ENCODE measurements around the gene UXS1.

The UXS1 gene

DNA sequence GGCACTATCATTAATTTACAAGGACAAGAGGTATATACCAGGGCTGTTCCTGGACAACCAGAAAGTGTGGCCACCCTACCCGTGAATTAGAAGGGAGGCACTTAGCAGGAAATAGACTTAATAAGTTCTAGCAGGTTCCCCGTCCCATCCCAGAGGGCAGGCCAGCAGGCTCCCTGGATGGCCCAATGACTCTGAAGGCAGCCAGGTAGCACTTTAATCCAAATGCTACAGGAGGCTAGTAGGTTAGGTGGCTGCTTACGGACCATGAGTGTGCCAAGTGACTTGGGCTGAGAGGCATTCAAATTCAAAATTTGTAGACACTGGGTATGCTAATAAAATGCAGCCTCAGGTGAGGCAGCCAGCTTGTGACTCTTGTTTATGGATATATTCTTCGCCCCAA lies 123.9 kb downstream of the UXS1 start:
- no peak for DNase-seq

DNA sequence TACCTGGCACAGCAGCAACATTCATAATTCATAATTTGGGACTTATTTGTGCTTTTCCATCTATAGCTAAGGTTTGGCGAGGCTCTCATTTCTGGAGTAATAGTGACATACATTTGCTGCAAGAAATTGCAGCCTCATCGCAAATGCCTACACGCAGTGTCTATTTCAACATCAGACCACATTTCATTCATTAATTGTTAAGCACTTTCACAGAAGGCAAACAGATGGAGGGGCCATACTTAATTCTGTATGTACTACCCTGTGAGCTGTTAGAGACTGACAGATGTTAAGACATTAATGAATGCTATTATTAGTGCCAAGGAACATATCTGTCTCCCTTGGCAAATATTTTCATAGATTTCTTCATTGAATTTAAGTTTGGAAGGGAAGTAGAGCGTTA lies 125.7 kb downstream of the UXS1 start:
- no peak for DNase-seq

DNA sequence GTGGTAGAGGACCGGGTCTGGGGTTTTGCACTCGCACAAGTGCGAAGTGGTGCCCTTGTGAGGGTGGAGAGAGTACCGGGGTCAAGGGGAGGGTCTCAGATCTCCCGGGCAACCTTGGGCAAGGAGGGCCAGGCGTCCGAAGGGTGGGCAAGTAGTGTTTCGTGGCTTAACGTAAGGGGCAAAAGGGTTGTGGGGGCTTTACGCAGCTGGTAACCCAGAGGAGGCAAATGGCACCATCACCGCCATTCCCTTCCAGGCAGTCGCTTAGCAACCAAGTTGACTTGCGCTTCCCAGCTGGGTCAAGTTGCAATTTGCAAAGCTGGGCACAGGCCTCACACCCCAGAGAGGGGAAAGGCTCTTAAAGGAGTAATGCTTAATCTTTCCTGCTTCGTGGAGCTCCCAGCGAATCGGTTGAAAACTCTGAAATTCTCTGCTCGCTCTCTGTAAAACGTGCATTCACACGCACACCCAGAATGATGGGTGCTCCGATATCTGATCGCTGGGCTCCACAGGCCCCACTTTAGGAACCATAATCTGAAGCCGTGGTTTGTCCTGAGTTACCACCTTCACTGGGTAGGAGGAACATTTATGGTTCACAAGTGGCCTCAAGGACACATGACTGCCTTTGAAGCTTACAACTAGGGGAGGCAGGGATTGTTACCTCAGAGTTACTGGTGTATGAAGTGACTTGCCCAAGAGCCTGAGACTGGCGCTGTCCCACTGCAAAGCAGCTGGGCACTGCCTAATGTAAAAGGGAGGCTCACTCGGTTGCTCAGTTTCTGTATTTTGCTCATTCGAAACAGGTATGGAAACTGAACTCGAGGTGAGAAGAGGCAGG lies 127.9 kb downstream of the UXS1 start:
- no peak for DNase-seq

DNA sequence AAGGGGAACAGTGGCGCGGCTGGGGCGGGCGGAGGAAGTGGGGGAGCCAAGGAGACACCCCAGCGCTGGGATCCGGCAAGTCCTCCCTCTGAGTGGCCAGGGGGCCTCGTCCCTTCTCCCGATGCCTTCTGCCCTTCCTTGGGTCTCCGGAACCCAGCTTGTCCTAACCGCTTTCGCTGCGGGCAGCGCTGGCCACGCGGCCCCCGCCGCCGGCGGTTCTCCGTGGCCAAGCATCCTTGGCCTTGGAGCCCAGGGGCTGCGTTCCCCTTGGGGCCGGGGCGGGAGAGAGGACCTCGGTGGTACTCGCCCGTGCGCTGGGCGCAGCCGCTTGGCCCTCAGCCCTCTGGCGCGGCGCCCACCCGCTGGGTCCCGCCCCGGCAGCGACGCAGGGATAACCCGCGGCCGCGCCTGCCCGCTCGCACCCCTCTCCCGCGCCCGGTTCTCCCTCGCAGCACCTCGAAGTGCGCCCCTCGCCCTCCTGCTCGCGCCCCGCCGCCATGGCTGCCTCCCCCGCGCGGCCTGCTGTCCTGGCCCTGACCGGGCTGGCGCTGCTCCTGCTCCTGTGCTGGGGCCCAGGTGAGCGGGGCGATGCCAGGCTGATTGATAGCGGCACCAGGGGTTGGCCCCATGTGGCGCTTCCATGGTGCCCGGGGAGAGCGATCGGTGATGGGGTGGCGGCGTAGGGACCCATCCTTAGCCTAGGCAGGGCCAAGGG lies 128.7 kb downstream of the UXS1 start:
- no peak for DNase-seq

DNA sequence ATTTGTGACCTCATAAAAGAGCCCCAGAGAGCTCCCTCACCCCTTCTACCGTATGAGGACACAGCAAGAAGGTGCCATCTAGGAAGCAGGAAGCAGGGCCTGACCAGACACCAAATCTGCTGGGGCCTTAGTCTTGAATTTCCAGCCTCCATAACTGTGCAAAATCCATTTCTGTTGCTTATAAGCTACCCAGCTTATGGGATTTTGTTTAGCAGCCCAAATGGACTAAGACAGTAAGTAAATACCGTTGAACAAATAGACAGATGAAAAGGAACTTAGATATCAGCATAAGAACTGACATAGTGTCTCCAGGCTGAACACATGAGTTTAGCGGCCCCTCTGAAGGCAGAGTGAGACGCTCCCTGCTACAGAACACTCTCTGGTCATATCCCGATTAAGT lies 130.9 kb downstream of the UXS1 start:
- no peak for DNase-seq

DNA sequence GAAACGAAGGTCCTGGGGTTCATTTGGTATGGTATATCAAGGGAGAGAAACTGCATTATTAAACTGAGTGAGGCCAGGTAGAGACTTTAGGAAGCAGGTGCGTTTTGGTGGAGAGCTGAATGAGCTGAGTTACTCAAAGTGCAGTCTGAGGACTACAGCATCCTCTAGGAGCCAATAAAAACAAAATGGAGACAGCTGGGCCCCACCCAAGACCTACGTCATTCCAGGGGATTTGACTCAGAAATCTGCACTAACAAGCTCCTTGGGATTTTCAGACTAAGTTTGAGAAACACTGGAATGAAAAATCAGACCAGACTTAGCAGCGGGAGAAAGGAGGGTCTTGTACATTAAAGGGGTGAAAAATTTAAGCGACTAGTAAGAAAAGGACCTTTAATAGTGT lies 131.5 kb downstream of the UXS1 start:
- no peak for DNase-seq

DNA sequence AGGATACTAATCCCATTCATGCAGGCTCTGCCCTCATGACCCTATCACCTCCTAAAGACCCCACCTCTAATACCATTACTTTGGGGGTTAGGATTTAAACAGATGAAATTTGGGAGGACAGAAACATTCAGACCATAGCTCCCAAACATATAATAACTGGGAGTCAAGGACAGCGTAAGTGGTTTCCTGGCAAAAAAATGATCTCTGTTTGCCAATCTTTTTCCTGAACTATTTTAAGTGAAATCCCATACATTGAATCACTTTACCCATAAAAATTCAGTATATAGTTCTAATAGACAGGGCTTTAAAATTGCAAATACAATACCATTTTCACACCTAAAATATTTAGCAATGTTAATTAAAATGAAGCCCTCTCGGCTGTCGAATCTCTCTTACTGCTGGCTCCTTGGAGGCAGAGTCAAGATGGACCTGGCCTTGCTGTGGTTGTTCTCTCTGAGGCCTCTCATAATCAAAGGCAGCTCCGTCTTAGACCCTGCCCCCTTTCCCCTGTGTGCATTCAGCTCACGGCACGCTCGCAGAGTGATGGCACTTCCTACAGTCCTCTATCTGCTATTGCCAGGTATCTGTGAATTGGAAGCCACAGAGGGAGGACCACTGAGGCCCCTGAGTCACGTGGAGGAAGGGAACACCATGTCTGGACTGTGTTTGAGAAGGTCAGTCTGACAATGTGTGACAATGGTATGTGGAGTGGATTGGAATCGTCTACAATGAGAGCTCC lies 132.3 kb downstream of the UXS1 start:
- DNase-seq = no peak

DNA sequence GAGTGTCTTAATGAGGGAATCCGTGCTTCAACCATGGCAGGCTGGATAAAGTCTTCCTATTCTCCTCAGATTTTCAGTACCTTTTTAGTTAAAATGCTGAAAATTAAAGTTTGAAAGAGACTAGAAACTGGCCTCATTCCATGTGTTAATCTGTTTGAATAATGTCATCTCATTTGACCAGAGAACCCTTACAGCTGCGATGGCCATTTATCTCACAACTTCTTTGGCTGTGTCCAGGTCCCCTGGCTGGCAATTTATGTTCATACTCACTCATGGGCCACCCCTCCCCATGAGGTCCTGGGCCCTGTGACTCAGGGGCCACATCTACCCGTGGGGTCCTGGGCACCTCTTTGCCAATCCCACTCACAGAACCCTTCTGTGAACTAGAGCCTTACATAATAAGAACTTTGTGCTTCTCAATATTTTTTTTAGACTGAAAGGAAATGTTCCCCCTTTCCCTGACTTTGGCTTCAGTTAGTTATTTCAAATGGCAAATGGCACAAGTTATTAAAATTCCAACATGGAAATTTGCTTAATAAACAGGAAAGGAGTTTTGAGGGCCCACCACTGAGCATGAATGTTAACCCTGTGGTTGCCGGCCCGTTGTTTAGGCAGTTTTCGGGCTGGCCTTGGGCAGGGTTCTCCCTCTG lies 134.6 kb downstream of the UXS1 start:
- DNase-seq = no peak

DNA sequence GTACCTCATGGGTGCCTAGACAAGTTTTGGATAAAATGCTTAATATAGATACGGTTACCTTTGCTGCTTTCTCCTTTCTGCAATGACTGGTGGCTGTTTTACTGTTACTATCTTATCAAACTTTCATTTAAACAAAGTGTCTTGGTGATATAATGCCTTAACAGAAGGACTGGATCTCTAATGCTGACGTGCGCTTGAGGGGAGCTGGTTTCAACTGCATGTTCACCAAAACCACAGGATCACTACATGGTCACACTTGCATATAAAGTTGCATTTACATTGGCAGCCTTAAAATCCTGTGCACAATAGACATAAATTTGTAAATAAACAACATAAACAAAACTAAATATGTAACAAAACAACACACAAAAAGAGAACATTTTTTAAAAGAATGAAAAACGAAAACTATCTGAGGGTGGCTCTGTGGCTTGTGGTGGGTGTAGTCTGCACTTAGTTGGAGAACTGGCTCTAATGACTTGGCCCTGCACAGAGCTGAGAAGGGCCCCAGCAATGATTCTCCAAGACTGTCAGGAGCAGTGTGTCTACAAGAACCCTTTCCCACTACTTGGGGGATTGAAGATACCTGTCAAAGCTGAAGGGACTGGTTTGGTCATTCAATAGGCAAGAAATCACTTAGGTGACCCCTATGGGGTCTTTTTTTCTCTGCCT lies 135.5 kb downstream of the UXS1 start:
- DNase-seq = no peak

DNA sequence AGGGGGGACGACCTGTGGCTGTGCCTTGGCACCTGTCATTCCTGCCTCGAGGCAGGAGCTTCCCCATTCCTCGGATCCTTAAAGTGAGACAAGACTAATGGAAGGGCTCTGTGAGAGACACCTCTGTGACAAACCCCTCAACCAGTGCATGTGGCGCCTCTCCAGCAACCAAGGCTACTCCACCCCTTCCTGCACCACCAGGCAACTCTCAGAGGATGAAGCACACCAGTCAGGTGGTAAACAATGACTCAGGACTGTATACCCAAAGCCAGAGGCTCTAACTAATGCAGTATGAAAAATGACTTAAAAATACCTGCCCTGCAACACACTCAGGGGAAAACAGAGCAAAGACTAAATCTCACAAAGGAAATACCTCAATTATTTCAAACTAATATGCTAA lies 136.9 kb downstream of the UXS1 start:
- no peak for DNase-seq

DNA sequence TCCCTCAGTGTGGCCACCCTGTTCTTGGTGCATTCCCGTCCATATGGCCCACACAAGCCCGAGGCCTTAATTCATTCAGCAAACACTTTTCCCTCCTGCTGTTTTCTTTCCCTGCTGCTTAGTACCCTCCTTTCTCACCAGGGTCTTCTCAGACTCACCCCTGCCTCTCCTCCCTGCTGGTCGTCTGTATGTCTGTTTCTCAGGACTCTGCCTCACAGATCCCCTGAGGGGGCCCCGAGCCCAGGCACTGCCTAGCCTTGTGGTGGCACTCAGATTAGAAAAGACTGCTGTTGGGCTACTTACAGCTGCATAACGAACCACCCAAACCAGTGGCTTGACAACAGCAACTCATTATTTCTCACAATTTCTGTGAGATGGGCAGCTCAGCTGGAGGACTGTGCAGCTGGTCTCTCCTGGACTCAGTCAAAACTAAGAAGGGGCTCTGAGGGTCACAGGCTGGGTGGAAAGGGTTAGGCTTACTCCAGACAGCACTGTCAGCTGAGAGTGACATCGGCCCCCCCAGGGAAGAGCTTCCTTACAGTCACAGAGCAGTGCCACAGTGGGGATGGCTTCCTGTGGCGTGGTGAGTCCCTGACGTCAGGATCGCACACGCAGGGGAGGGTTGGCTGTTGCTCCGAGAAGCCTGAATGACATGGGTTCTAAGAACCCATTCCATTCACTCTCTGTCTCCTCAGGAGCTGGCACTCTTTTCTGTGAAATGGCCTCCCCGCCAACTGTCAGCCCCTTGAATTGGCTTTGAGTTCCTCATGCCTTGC lies 139.0 kb downstream of the UXS1 start:
- DNase-seq = no peak

DNA sequence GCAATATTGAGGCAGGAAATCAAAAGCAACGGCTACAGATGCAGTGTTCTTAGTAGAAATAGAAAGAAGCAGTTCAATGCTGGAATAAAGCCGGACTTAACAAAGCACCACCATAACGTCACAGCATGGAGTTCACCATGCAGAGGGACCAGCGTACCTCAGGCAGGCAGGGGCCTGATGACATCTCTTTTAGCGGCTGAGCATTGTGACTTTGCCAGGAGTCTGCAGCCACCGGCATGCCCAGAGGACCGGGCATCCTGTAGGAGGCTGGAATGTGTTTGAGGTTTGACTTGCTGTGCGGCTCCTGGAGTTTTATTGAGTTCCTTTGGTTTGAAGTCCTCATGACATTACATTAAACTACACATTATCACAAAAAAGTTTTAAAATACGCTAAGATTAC lies 139.8 kb downstream of the UXS1 start:
- DNase-seq = no peak

DNA sequence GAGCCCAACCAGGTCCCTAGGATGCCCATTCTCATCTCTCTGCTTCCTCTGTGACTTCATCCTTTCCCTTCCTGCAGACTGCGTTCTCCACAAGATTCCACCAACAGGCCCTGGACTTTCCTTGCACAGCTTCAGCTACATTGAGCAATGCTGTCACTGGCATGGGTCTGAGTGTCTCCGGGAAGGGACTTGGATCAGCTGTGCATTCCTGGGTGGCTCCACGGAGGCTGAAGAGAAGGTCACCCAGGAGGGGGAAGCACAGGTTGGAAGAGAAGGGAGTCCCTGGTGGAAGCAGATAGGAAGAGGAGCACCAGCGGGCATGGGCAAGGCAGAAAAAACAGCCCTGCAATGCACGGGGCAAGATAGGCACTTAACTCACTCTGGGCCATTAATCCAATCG lies 140.5 kb downstream of the UXS1 start:
- DNase-seq = no peak

DNA sequence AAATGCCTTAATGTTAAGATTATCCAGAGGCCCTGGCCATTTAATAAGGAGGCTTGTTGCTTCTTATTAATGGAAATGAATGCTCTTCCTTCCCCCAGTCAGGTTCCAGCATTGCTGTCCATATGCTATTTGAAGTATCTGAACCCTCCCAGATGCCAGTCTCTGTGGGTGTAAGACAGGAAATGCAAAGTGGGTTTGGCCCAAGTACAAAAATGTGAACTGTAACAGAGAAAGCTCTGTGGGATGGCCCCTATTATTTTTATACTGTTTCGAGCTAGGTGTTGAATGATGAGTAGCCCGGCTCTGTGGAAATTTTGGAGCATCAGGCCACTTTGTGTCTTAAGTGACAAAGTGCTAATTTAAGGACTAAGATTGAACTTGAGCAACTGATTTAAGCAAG lies 141.0 kb downstream of the UXS1 start:
- no peak for DNase-seq

DNA sequence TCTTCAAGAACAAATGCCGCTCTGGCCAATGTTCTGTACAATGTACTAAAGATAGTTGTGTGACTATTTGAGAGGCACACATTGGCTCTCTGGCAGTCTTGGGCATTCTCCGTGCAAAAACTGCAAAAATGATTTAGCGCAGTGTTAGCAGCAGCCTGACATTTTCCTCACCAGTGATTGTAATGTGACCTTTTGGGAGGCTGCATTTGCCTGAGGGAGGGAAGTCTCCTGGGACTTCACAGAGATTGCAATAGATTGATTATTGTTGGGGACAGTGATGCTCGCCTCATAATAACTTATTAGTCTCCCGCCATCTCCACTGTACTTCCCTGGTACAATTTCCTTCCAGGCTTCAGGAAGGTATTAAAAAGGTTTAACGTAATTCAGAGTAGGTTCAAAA lies 149.2 kb downstream of the UXS1 start:
- DNase-seq = no peak

DNA sequence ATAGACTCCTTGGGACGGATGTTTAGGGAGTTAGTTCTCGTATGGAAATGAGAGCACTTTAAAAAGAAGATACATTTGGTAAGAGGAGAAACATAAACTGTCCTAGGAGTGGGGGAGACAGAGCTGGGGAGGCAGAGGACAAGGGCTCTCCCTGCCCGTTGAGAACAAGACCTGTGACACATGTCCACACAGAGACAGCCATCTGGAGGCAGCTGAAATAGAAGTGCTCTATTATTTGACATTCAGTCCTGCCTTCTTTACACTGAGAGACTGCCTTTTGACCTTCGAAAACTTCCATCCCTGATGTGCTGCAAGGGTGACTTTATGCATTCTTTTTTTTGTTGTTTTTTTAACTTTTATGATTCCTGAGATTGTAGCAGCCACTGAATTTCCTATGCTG lies 150.1 kb downstream of the UXS1 start:
- DNase-seq = no peak

Data from NCI-H1417 treated with DMSO at 0.1 percent for 48 hours (cell line).